Stimulated activated effector memory CD8-positive, alpha-beta T cell treated with anti-CD3 and anti-CD28 coated beads, Interleukin-12 subunit alpha, Interleukin-12 subunit beta, amount 100 ng/mL, for 72 hours (primary cell): ENCODE measurements around the gene IMPG1.

Source experiments
- ATAC-seq: fragments of 150-1000 bp; cut with Tn5 transposase; 2 replicates; pipeline ENCODE4 v1.10.0; 2021
- DNase-seq, 2 donors: peaks; one replicate each; pipeline ENCODE4 v3.0.0; 2021 to 2022; ENCODE audit warnings: low spot score in 2 of 2
- H3K27ac Mint-ChIP-seq: one replicate; pipeline ENCODE4 v1.8.0; 2022; ENCODE audit warnings: mild to moderate bottlenecking, mixed read lengths
- H3K36me3 Mint-ChIP-seq: one replicate; pipeline ENCODE4 v1.8.0; 2022; ENCODE audit warnings: mild to moderate bottlenecking, mixed read lengths
- H3K4me1 Mint-ChIP-seq: one replicate; pipeline ENCODE4 v1.8.0; 2022; ENCODE audit warnings: mixed read lengths
- H3K4me3 Mint-ChIP-seq: one replicate; pipeline ENCODE4 v1.8.0; 2022; ENCODE audit warnings: mild to moderate bottlenecking, mixed read lengths
- H3K9me3 Mint-ChIP-seq: one replicate; pipeline ENCODE4 v1.8.0; 2022; ENCODE audit warnings: mixed read lengths

The IMPG1 gene, protein sequence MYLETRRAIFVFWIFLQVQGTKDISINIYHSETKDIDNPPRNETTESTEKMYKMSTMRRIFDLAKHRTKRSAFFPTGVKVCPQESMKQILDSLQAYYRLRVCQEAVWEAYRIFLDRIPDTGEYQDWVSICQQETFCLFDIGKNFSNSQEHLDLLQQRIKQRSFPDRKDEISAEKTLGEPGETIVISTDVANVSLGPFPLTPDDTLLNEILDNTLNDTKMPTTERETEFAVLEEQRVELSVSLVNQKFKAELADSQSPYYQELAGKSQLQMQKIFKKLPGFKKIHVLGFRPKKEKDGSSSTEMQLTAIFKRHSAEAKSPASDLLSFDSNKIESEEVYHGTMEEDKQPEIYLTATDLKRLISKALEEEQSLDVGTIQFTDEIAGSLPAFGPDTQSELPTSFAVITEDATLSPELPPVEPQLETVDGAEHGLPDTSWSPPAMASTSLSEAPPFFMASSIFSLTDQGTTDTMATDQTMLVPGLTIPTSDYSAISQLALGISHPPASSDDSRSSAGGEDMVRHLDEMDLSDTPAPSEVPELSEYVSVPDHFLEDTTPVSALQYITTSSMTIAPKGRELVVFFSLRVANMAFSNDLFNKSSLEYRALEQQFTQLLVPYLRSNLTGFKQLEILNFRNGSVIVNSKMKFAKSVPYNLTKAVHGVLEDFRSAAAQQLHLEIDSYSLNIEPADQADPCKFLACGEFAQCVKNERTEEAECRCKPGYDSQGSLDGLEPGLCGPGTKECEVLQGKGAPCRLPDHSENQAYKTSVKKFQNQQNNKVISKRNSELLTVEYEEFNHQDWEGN

DNA sequence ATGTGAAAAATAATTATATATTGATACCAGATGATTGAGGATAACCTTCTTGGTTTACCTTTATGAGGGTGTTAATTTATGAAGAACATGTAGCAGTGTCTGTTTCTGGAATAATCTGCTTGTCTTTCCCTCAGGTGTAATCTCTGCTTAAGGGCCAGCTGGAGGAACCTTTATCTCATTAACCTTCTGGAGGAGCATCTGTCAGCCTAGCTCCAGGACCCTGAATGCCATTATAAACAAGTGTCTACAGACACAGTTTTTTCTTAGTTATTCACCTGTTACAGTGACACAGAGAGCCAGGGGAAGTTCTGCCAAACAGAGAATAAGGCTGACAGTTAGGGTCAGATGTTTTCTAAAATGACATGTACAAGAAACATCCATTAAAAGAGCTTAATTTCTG, at the start of gene IMPG1:
Gene IMPG1, minus strand, starts transcription at position 101 of the 400 bp plus-strand sequence. CDS start 174 bp downstream, outside the sequence.
- DNase-seq, result no peak
- no peaks in the 10 kb centered on the region for H3K4me1 Mint-ChIP-seq
- H3K9me3 Mint-ChIP-seq, result peaks cover 11% of the 10 kb centered on the region
- no peak for ATAC-seq
- no peaks in the 10 kb centered on the region for H3K36me3 Mint-ChIP-seq
- H3K27ac Mint-ChIP-seq, result no peak within 1 kb of the TSS
- no peak within 1 kb of the TSS for H3K4me3 Mint-ChIP-seq

DNA sequence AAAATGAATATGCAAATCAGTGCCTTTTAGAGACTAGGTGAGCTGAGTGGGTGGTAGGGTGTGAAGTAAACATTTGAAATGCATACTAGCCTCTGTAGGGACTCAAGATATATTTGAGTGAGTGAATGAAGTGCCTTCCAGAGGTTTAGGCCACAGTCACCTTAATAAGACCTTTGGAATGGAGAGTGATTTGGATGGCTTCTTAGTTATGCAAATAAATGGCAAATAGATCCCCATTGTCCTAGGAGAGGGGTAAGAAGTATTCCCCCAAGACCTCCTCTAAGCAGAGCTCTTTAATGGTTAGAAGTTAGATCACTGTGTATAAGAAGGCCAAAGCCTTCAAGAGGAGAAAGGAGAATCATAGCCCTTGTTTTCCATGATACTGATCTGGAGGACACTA, 47.8 kb upstream of the IMPG1 start:
- peaks cover 12% of the 10 kb centered on the region for H3K9me3 Mint-ChIP-seq
- no peak overlapping the region for H3K27ac Mint-ChIP-seq
- H3K36me3 Mint-ChIP-seq, result no peaks in the 10 kb centered on the region
- DNase-seq, result no peak
- H3K4me3 Mint-ChIP-seq, result no peak overlapping the region
- H3K4me1 Mint-ChIP-seq, result no peaks in the 10 kb centered on the region
- ATAC-seq, result no peak

GRCh38 chr6:76073281-76073680, 819 bp upstream of the IMPG1 start:
- peaks cover 11% of the 10 kb centered on the region for H3K9me3 Mint-ChIP-seq
- H3K4me3 Mint-ChIP-seq, result no peak overlapping the region
- ATAC-seq (no peak), DNase-seq (no peak)
- H3K27ac Mint-ChIP-seq, result no peak overlapping the region
- H3K4me1 Mint-ChIP-seq, result no peaks in the 10 kb centered on the region
- H3K36me3 Mint-ChIP-seq, result no peaks in the 10 kb centered on the region

DNA sequence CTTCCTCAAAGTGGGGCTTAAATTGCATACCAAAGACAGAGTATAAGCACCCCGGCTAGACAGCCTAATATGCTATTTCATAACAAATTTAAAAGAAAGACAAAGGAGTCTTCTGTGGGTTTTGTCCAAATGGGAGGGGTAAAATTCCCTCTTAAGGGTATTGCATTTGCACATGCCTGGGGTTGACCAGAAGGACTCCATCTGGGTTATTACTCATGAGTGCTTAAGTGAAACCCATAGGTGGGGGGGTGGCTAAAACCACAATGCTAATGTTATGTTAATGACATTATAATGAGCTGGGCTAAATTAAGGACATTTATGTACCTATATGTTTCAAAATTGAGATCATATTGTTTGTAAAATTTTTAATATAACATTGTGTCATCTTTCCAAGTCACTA, 15.0 kb downstream of the IMPG1 start:
- Mint-ChIP-seq H3K9me3 (peaks cover 4% of the 10 kb centered on the region), H3K36me3 (no peaks in the 10 kb centered on the region), H3K27ac (no peak overlapping the region), H3K4me1 (no peaks in the 10 kb centered on the region), H3K4me3 (no peak overlapping the region)
- no peak for ATAC-seq
- no peak for DNase-seq

DNA sequence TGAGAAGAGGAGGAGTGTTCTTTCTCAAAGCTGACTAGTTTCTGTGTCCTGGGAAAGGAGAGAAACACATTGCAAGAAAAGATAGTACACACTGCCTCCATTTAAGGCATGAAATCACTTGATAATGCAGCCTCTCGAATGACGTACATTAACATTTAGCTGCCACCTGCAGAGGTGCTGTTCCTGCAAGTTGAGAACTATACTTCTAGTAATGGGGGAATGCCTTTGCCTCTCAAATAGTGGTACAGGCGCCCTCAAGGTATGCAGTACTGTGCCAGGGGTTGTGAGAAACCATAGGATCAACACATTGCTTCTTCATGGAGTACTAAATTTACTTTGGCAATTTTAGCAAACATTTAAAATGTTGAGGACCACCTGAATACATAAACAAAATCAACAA, 20.1 kb downstream of the IMPG1 start:
- no peak for ATAC-seq
- no peak for DNase-seq
- Mint-ChIP-seq H3K36me3 (no peaks in the 10 kb centered on the region), H3K4me1 (no peaks in the 10 kb centered on the region), H3K27ac (no peak overlapping the region), H3K4me3 (no peak overlapping the region), H3K9me3 (peaks cover 10% of the 10 kb centered on the region)

DNA sequence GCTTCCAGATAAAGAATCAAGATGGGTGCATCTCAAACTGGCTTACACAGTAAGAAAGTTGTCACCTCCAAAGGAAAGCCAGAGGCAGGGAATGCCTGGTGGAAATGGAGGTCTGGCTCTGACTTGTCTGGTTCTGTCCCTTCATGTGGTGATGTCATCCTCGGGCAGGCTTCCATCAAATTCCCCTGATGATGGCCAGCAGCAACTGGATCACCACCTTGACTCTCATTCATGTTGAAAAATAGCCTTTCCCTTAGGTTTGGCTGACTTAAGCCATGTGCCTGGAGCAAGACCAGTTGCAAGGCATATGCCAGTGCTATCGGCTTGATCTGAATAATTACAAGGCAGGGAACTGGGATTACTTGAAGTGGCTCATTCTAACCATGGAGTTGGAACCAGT, 28.8 kb downstream of the IMPG1 start:
- ATAC-seq (no peak), DNase-seq (no peak)
- Mint-ChIP-seq H3K36me3 (no peaks in the 10 kb centered on the region), H3K9me3 (peaks cover 3% of the 10 kb centered on the region), H3K4me1 (no peaks in the 10 kb centered on the region), H3K4me3 (no peak overlapping the region), H3K27ac (no peak overlapping the region)

DNA sequence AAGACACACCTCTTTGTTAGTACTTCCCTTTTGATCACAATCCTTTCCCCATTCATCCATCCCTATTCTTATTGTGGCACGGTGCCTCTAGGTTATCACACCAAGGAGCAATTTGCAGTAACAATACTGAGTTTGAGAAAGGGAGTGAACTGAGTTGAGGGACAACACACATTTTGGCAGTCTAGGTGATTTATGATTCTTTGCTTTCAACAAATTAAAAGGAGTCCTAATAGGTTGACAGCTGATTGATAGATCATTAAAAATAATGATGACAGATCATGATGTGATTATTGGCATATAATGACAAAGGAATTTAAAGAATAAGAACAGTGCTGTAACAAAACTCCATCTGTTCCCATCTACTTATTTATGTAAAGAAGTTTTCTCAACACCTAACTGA, 36.7 kb downstream of the IMPG1 start:
- no peak for ATAC-seq
- no peak for DNase-seq
- no peak overlapping the region for H3K4me3 Mint-ChIP-seq
- no peak overlapping the region for H3K27ac Mint-ChIP-seq
- peaks cover 8% of the 10 kb centered on the region for H3K9me3 Mint-ChIP-seq
- H3K36me3 Mint-ChIP-seq, result no peaks in the 10 kb centered on the region
- no peaks in the 10 kb centered on the region for H3K4me1 Mint-ChIP-seq

DNA sequence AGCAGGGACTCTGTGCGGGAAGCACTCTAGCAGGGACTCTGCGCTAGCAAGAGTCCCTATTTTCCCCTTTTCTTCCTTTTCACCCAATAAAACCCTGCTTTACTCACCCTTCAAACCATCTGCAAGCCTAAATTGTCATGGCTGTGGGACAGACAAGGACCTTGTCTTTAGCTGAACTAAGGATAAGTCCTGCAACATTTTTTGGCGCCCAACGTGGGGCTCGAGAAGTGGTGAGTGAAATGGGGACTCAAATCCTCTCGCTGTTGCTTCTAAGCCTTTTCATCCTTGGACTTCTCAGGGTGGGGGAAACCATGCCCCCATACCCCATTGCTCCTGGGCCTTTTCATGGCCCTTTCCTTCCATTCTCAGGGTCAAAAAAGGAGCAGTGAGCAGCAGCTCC, 46.4 kb downstream of the IMPG1 start:
- no peak overlapping the region for H3K27ac Mint-ChIP-seq
- H3K36me3 Mint-ChIP-seq, result no peaks in the 10 kb centered on the region
- no peak for DNase-seq
- H3K4me1 Mint-ChIP-seq, result no peaks in the 10 kb centered on the region
- H3K9me3 Mint-ChIP-seq, result peaks cover 8% of the 10 kb centered on the region
- no peak overlapping the region for H3K4me3 Mint-ChIP-seq
- ATAC-seq, result no peak

DNA sequence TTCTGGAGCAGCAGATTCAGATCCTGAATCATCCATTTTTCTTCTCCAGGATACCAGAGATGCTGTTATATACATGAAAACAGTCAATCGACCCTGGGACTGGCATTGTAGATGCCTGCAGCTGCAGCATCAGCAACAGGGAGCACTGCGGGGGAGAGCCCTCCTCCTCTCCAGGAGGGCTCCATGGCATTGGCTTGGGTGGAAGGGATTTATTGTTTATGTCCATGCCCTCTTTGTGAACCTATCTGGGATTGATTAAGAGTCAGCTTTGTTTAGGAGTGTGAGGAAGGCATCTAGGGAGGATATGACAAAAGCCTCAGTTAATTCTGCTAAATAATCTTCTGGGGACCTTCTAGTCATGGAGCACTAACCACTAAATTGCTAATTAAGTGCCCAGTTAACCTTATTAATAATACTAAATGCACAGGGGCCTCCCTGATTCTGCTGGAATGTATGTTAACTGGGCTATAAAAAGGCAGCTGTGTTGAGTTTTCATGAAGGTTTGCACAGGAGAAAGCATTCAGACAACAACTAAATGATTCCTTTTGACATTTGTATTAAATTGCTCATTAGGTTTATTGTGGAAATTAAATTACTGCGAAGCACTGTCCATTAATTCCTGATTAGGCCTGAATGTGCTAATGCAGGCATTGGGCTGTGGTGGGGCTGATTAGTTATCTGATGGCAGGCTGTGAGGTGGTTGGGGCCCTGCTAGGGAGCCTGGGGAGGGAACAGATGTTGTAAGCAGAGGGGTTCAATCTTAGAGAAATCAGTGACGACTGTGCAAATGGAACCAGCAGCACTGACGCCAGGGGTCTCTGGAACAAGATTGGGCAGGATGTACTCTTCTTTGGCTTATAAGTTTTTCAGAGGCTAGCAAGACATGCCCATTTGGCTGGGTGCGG, 57.6 kb downstream of the IMPG1 start:
- DNase-seq (no peak), ATAC-seq (no peak)
- no peaks in the 10 kb centered on the region for H3K36me3 Mint-ChIP-seq
- no peaks in the 10 kb centered on the region for H3K4me1 Mint-ChIP-seq
- H3K4me3 Mint-ChIP-seq, result no peak overlapping the region
- no peak overlapping the region for H3K27ac Mint-ChIP-seq
- peaks cover 4% of the 10 kb centered on the region for H3K9me3 Mint-ChIP-seq

- ATAC-seq, result no peak
- no peak overlapping the region for H3K4me3 Mint-ChIP-seq
- H3K9me3 Mint-ChIP-seq, result no peaks in the 10 kb centered on the region
- H3K36me3 Mint-ChIP-seq, result no peaks in the 10 kb centered on the region
- H3K27ac Mint-ChIP-seq, result no peak overlapping the region
- no peaks in the 10 kb centered on the region for H3K4me1 Mint-ChIP-seq
- no peak for DNase-seq
Measured at GRCh38 chr6:76004202-76004601, 68.3 kb downstream of the IMPG1 start.

DNA sequence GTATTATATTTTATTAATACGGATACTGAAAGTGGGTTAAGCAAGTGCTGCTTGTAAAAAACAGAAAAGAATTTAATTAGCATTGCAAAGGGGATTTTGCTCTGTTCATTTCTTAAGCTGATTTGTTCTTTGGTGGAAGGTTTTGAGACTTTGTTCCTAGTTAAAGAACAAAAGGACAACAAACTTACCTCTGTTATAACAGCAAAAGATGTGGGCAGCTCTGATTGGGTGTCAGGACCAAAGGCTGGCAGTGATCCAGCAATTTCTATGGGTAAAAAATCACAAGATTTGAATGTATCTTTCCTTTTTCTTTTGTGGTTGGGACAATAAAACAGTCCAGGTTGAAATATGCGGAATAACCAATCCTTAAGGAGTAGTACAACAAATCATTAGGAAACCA, 68.8 kb downstream of the IMPG1 start:
- DNase-seq (no peak), ATAC-seq (no peak)
- Mint-ChIP-seq H3K9me3 (no peaks in the 10 kb centered on the region), H3K36me3 (no peaks in the 10 kb centered on the region), H3K4me3 (no peak overlapping the region), H3K27ac (no peak overlapping the region), H3K4me1 (no peaks in the 10 kb centered on the region)

DNA sequence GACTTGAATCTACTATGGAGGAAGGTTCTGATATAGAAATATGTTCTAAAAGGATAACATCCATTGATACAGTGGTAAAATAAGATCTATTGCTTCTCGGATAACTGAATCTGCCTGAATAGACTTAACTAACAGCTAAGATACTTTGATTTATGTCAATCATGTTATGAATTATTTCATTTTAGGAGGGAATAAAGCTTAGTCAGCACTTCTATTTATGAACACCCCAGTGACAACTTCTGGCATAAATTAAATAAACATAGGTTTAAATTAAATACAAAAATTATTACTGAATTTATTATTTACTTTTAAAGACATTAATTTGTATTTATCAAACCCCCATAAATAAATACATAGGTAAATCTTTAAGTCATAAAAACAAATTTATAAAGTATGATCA, 69.3 kb downstream of the IMPG1 start:
- no peak overlapping the region for H3K27ac Mint-ChIP-seq
- DNase-seq (no peak), ATAC-seq (no peak)
- no peaks in the 10 kb centered on the region for H3K9me3 Mint-ChIP-seq
- H3K36me3 Mint-ChIP-seq, result no peaks in the 10 kb centered on the region
- H3K4me3 Mint-ChIP-seq, result no peak overlapping the region
- no peaks in the 10 kb centered on the region for H3K4me1 Mint-ChIP-seq

- Mint-ChIP-seq H3K4me1 (no peaks in the 10 kb centered on the region), H3K27ac (no peak overlapping the region), H3K9me3 (no peaks in the 10 kb centered on the region), H3K4me3 (no peak overlapping the region), H3K36me3 (no peaks in the 10 kb centered on the region)
- no peak for DNase-seq
- no peak for ATAC-seq
Measured at GRCh38 chr6:76000629-76001028, 71.8 kb downstream of the IMPG1 start.

GRCh38 chr6:75997696-75998095, 74.8 kb downstream of the IMPG1 start:
- H3K27ac Mint-ChIP-seq, result no peak overlapping the region
- peaks cover under 1% of the 10 kb centered on the region for H3K9me3 Mint-ChIP-seq
- H3K4me1 Mint-ChIP-seq, result no peaks in the 10 kb centered on the region
- H3K36me3 Mint-ChIP-seq, result no peaks in the 10 kb centered on the region
- no peak for DNase-seq
- no peak for ATAC-seq
- no peak overlapping the region for H3K4me3 Mint-ChIP-seq
